Adipocyte (in vitro differentiated cells): Measurements from ENCODE around the gene TMED4.
"Not testable (repeated sequence)": the region's sequence is repeated elsewhere in the genome, so short reads cannot be mapped to it uniquely, and the experiment has no call there.

Experiments
- DNase-seq: peaks from one replicate; pipeline ENCODE4 v3.0.0-alpha.2; 2015; ENCODE audit warnings: low read depth
- H3K27me3 ChIP-seq: replicated peaks from 2 replicates; pipeline ENCODE4 v1.7.0; 2013; ENCODE audit warnings: mild to moderate bottlenecking, low read length, moderate library complexity; ENCODE audit not compliant: control insufficient read depth, insufficient read depth
- H3K36me3 ChIP-seq: 2 replicates; pipeline ENCODE4 v1.7.0; 2013; ENCODE audit warnings: low read length, mild to moderate bottlenecking, moderate library complexity; ENCODE audit not compliant: control insufficient read depth, insufficient read depth, severe bottlenecking
- H3K4me1 ChIP-seq: 2 replicates; pipeline ENCODE4 v1.7.0; 2013; ENCODE audit warnings: mild to moderate bottlenecking, low read length, moderate library complexity; ENCODE audit not compliant: control insufficient read depth, insufficient read depth
- H3K4me3 ChIP-seq: 2 replicates; pipeline ENCODE4 v1.7.0; 2013; ENCODE audit warnings: mild to moderate bottlenecking, low read length, moderate library complexity
- H3K9ac ChIP-seq: 2 replicates; pipeline ENCODE4 v1.7.0; 2013; ENCODE audit warnings: mild to moderate bottlenecking, low read length, moderate library complexity
- H3K9me3 ChIP-seq: 2 replicates; pipeline ENCODE4 v1.7.0; 2013; ENCODE audit warnings: mild to moderate bottlenecking, low read length, moderate library complexity; ENCODE audit not compliant: control insufficient read depth

The TMED4 gene

DNA sequence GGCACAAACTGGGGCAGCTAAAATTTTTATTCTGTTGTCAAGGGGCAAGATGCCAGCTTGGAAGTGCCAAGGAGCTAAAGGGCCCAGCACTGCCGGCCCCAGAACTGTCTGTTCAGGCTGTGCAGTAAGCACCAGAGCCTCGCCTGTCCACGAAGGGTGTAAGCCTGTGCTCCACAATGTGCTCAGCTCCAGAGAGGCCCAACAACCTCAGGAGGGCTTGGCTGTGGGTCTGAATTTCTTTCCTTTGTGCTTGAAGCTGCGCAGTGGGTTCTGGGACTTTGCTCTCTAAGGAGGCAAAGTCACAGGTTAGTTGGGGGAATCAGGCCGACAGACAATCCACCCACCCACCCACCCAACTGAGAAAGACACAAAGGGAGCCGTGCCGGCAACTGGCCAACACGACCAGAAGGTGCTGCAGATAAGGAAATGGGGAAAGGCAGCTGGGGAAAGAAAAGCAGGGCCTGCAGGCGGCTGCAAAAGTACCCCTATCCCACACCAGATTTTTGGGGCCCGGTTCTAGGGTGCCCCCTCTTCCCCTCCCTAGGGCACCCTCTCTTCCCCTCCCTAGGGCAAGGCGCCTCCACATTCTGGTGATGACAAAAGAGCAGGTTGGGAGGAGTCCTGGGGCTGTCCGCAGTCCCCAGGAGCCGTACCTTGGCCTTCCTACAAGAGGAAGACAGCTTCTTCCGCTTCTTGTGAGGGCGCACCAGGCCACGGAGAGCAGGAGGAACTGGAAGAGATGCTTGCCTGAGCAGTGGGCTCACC is 16.1 kb downstream of the TMED4 start:
- DNase-seq = no peak
- peaks cover 67% of the 10 kb centered on the region for H3K36me3 ChIP-seq

DNA sequence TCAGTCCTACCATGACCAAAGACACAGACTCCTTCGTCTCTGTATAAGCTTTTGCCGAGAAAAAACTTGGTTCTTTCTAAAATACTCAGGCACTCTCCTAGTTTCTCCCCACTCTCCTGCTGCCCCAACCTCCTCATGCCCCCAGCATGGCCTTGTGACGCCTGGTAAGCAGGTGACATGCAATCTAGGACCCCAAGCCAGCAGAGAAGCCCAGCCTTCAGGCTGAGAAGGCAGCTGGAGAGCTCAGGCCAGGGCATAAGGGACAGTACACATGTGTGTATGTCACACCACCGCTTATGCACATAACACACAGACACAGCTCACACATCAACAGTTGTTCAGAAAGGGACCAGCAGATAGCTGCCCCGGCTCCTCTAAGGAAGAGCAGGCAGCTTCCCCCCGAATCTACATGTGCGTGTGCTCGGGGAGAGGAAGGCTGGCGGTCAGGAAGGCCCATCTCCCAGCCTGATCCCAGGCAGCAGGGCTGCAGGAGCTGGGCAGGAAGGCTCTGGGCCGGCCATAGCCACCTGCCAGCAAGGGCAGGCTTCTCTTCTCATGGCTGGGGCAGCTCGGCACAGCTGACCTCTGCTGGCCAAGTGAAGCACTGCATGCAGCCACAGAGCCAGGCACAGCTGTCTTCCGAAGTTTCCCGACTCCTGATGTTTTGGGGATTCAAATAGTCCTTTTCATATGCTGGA is 16.8 kb downstream of the TMED4 start:
- no peak overlapping the region for H3K4me3 ChIP-seq
- no peak overlapping the region for H3K9ac ChIP-seq
- peaks cover 16% of the 10 kb centered on the region for H3K4me1 ChIP-seq
- no peaks in the 10 kb centered on the region for H3K27me3 ChIP-seq
- no peaks in the 10 kb centered on the region for H3K9me3 ChIP-seq
- DNase-seq = peak; percentile 76
- H3K36me3 ChIP-seq = peaks cover 59% of the 10 kb centered on the region

More for the DNA sequence above, 16.1 kb downstream of the TMED4 start:
- Histone ChIP-seq H3K27me3 (no peaks in the 10 kb centered on the region), H3K9ac (no peak overlapping the region), H3K9me3 (no peaks in the 10 kb centered on the region), H3K4me1 (peaks cover 19% of the 10 kb centered on the region), H3K4me3 (no peak overlapping the region)

DNA sequence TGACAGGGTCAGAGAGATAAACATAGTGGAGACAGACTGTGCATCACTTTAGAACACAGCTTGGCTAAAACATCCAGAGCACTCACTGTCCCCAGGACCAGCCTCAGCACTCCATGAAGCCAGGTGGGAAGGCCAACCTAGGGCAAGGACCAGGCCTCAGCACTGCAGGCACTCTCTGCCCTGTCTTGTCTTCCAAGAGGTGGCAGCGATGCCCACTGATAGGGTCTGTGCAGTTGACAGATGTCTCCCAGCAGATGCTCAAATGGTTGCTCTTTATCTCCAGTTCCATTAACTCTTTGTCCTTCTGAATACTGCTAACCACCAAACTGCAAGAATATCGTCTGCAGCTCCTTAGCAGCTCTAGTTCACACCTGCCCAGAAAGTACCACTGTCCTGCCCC is 17.4 kb downstream of the TMED4 start:
- H3K9me3 ChIP-seq = no peaks in the 10 kb centered on the region
- DNase-seq = no peak
- peaks cover 15% of the 10 kb centered on the region for H3K4me1 ChIP-seq
- peaks cover 53% of the 10 kb centered on the region for H3K36me3 ChIP-seq
- no peak overlapping the region for H3K4me3 ChIP-seq
- H3K9ac ChIP-seq = peak overlapping the region; percentile 22
- no peaks in the 10 kb centered on the region for H3K27me3 ChIP-seq

DNA sequence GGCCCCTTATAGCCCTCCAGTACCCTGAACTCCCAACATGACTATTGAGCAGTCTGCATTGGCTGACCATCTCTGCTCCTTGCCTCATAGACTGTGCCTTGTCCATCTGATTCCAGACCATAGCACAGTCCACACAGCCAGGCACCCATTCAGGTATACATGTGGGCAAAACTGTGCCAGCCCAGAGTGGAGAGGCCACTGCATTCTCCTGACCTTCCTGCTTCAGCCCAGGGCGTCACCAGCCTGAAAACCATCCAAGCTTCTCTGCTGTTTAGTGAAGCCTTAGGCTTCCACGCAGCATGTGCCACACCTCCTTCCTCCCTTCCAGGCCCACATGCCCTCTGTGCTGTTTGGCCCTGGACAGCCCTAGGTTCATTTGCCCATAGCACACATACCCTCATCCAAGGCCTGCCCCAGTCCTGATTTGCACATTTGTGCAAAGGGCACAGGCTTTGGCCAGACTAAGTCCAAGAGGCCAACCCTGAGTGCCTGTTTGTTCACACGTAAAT is 18.8 kb downstream of the TMED4 start:
- peaks cover 15% of the 10 kb centered on the region for H3K4me1 ChIP-seq
- H3K36me3 ChIP-seq = peaks cover 39% of the 10 kb centered on the region
- no peak overlapping the region for H3K4me3 ChIP-seq
- DNase-seq = no peak
- no peak overlapping the region for H3K9ac ChIP-seq
- no peaks in the 10 kb centered on the region for H3K9me3 ChIP-seq
- no peaks in the 10 kb centered on the region for H3K27me3 ChIP-seq

DNA sequence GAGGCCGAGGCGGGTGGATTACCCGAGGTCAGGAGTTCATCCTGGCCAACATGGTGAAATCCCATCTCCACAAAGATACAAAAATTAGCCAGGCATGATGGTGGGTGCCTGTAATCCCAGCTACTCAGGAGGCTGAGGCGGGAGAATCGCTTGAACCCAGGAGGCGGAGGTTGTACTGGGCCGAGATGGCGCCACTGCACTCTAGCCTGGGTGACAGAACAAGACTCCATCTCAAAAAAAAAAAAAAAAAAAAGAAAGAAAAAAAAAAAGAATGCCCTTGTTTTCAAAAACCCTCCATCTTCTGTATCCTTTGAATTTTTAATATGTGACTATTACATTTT is 19.4 kb downstream of the TMED4 start:
- H3K9ac ChIP-seq, H3K9me3 ChIP-seq, H3K27me3 ChIP-seq, H3K4me3 ChIP-seq, DNase-seq: not testable (repeated sequence)
- H3K4me1 ChIP-seq = peaks cover 15% of the 10 kb centered on the region
- H3K36me3 ChIP-seq = peaks cover 33% of the 10 kb centered on the region

- Histone ChIP-seq H3K9ac (no peak overlapping the region), H3K4me1 (peaks cover 15% of the 10 kb centered on the region), H3K27me3 (no peaks in the 10 kb centered on the region), H3K9me3 (no peaks in the 10 kb centered on the region), H3K4me3 (no peak overlapping the region), H3K36me3 (peaks cover 28% of the 10 kb centered on the region)
- DNase-seq = peak; percentile 60
Measured at GRCh38 chr7:44561962-44562621, 19.9 kb downstream of the TMED4 start.

DNA sequence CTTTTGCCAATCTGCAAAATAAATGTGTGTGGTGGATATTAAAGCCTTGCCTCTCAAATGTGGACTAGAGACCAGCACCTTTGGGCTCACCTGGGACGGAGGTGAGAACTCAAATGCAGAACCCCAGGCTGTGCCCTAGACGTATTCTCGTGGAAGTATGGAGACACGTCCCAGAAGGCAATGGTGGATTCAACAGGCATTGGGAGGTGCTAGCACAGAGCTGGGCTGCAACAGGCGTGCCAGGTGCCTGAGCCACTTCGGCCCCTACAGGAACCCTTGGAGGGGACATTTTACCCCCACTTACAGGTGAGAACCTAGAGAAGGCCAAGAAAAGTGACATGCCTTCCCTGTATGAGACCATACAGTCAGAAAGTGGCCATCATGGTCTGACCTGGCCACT is 20.6 kb downstream of the TMED4 start:
- H3K4me1 ChIP-seq = peaks cover 15% of the 10 kb centered on the region
- H3K27me3 ChIP-seq = no peaks in the 10 kb centered on the region
- H3K36me3 ChIP-seq = peaks cover 22% of the 10 kb centered on the region
- no peak for DNase-seq
- H3K9ac ChIP-seq = no peak overlapping the region
- H3K9me3 ChIP-seq = no peaks in the 10 kb centered on the region
- H3K4me3 ChIP-seq = no peak overlapping the region

DNA sequence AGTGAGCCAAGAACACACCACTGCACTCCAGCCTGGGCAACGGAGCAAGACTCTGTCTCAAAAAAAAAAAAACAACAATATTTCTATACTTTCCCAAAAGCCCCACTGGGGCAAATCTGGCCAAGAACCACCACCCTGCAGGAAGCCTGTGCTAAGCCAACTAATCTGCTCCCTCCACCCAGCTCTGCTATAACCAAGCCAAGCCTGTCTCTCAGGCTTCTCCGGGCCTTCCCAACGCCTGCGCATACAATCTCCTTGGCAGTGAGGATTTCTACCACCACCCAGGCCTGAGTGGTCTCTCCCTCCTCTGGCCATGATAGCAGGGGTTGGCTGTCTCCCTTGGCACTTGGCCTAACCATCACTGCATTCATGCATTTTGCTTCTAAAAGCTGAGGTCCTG is 22.5 kb downstream of the TMED4 start:
- H3K9ac ChIP-seq = no peak overlapping the region
- no peak for DNase-seq

DNA sequence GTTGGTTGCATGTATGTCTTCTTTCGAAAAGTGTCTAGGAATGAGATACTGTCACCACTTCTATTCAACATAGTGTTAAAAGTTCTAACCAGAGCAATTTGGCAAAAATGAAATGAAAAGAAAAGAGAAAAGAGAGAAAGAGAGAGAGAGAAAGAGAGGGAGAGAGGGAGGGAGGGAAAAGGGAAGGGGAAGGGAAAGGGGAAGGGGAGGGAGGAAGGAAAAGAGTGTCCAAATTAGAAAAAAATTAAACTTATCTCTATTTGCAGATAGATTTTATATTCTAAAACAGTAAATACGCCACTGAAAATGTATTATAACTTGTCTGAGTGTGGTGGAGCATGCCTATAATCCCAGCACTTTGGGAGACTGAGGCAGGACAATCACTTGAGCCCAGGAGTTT is 24.5 kb downstream of the TMED4 start:
- DNase-seq = no peak
- peaks cover 8% of the 10 kb centered on the region for H3K4me1 ChIP-seq

More for the DNA sequence above, 22.5 kb downstream of the TMED4 start:
- Histone ChIP-seq H3K4me3 (no peak overlapping the region), H3K36me3 (peaks cover 5% of the 10 kb centered on the region), H3K4me1 (peaks cover 15% of the 10 kb centered on the region), H3K9me3 (no peaks in the 10 kb centered on the region), H3K27me3 (no peaks in the 10 kb centered on the region)

DNA sequence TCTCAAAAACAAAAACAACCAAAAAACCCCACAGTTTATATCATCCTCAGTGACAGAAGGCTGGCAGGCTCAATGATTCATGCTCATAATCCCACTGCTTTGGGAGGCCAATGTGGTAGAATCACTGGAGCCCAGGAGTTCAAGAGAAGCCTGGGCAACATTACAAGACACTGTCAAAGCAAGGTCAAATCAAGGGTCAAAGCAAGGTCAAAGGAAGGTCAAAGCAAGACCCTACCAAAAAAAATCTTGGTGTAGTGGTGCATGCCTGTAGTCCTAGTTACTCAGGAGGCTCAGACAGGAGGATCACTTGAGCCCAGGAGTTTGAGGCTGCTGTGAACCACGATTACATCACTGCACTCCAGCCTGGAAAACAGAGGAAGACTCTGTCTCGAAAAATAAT is 26.7 kb downstream of the TMED4 start:
- Histone ChIP-seq H3K36me3 (no peaks in the 10 kb centered on the region), H3K9ac (no peak overlapping the region), H3K27me3 (no peaks in the 10 kb centered on the region), H3K9me3 (no peaks in the 10 kb centered on the region), H3K4me3 (no peak overlapping the region), H3K4me1 (no peaks in the 10 kb centered on the region)
- no peak for DNase-seq

More for the DNA sequence above, 24.5 kb downstream of the TMED4 start:
- H3K36me3 ChIP-seq = no peaks in the 10 kb centered on the region
- no peak overlapping the region for H3K9ac ChIP-seq
- H3K9me3 ChIP-seq = no peaks in the 10 kb centered on the region
- H3K4me3 ChIP-seq = no peak overlapping the region
- no peaks in the 10 kb centered on the region for H3K27me3 ChIP-seq

- not testable (repeated sequence) for H3K27me3 ChIP-seq, H3K36me3 ChIP-seq, H3K4me1 ChIP-seq, H3K4me3 ChIP-seq, H3K9me3 ChIP-seq, DNase-seq, H3K9ac ChIP-seq
Measured at GRCh38 chr7:44552473-44553005, 29.5 kb downstream of the TMED4 start.
